Endothelial cell of umbilical vein (primary cell): ENCODE results near the gene CD247. TPM values are rescaled to one million over a fixed set of nuclear protein-coding genes. Genes with fewer than 3 reads are reported as not detected.

Source experiments
- BruUV-seq: library from RNA; stranded (reverse); fragments of 400-500 nt; replicated peaks from 2 replicates; lab custom pipeline; 2021; lab: Mats Ljungman, UMichigan
- CTCF ChIA-PET: fragments of 300-600, 350-600 bp; sonication (Branson Sonifier 250); formaldehyde crosslinking; loops from one replicate; lab custom pipeline; 2021; ENCODE audit warnings: antibody characterized with exemption, inconsistent platforms; lab: Charles Lee
- POLR2A ChIA-PET: fragments of 300-600, 350-600 bp; sonication (Branson Sonifier 250); formaldehyde crosslinking; loops from one replicate; lab custom pipeline; 2021; ENCODE audit warnings: antibody characterized with exemption, inconsistent platforms; lab: Charles Lee
- DNase-seq: peaks from one replicate; pipeline ENCODE4 v3.0.0-alpha.2; 2011; ENCODE audit warnings: low read depth, low spot score
- FAIRE-seq: peaks from 2 replicates; lab custom pipeline; 2011; peaks lifted over from hg19 to GRCh38; lab: Jason Lieb, UNC
- H2AFZ ChIP-seq: 2 replicates; pipeline ENCODE4 v1.6.0; 2012; ENCODE audit warnings: low read depth, low read length, control low read depth, inconsistent platforms
- H3K27ac ChIP-seq: 2 replicates; pipeline ENCODE4 v1.5.1; 2011; ENCODE audit warnings: low read depth, mild to moderate bottlenecking, control low read depth, low read length, moderate library complexity; ENCODE audit not compliant: insufficient read depth
- H3K27me3 ChIP-seq, 2 experiments: 2 replicates each; pipeline versions ENCODE4 v1.6.0 to v1.6.1; 2011; ENCODE audit warnings: low read length in 2 of 2, mixed read lengths in 1 of 2; ENCODE audit not compliant: control insufficient read depth in 2 of 2, insufficient read depth in 2 of 2
- H3K36me3 ChIP-seq, 2 experiments: 2 replicates in 1 of 2; 3 replicates in 1 of 2; pipeline ENCODE4 v1.5.1; 2011; ENCODE audit warnings: low read length in 2 of 2, mild to moderate bottlenecking in 1 of 2, moderate library complexity in 1 of 2; ENCODE audit not compliant: control insufficient read depth in 2 of 2, insufficient read depth in 2 of 2; ENCODE audit errors: extremely low read depth in 1 of 2
- H3K4me1 ChIP-seq: 3 replicates; pipeline ENCODE4 v1.5.1; 2011; ENCODE audit warnings: mild to moderate bottlenecking, low read length; ENCODE audit not compliant: control insufficient read depth, insufficient read depth; ENCODE audit errors: extremely low read depth
- H3K4me2 ChIP-seq: 2 replicates; pipeline ENCODE4 v1.6.1; 2011; ENCODE audit warnings: low read length, control low read depth, mixed read lengths; ENCODE audit not compliant: insufficient read depth
- H3K4me3 ChIP-seq, 3 experiments: fragments of 200-600 bp in 1 of 3; sonication (generic), shearing (Covaris generic) in 1 of 3; replicated peaks in 1 of 3; 2 replicates each; pipeline ENCODE4 v1.5.1; 2011 to 2016; ENCODE audit warnings: control low read depth in 3 of 3, low read length in 3 of 3, mild to moderate bottlenecking in 2 of 3, inconsistent platforms in 1 of 3, low read depth in 1 of 3, moderate library complexity in 1 of 3; ENCODE audit not compliant: insufficient read depth in 1 of 3
- H3K79me2 ChIP-seq: 2 replicates; pipeline ENCODE4 v1.6.0; 2012; ENCODE audit warnings: low read length, inconsistent platforms; ENCODE audit not compliant: control insufficient read depth, insufficient read depth
- H3K9ac ChIP-seq: replicated peaks from 2 replicates; pipeline ENCODE3; 2011; ENCODE audit warnings: low read length, control low read depth; ENCODE audit not compliant: insufficient read depth; ENCODE audit errors: extremely low read depth
- H3K9me1 ChIP-seq: replicated peaks from 3 replicates; pipeline ENCODE4 v1.6.0; 2011; ENCODE audit warnings: mild to moderate bottlenecking, low read length; ENCODE audit not compliant: control insufficient read depth, insufficient read depth; ENCODE audit errors: extremely low read depth
- H3K9me3 ChIP-seq: replicated peaks from 2 replicates; pipeline ENCODE4 v1.5.1; 2012; ENCODE audit warnings: low read length, inconsistent platforms; ENCODE audit not compliant: control insufficient read depth, insufficient read depth
- H4K20me1 ChIP-seq: replicated peaks from 2 replicates; pipeline ENCODE3; 2011; ENCODE audit warnings: mild to moderate bottlenecking, low read length; ENCODE audit not compliant: control insufficient read depth, insufficient read depth; ENCODE audit errors: extremely low read depth
- CTCF ChIP-seq, 2 donors: IDR thresholded peaks; 1 replicate in 1 of 2; 2 replicates in 1 of 2; pipeline ENCODE4 v1.5.1; 2011; ENCODE audit warnings: low read length in 2 of 2, mild to moderate bottlenecking in 2 of 2, moderate library complexity in 2 of 2, control low read depth in 1 of 2, inconsistent platforms in 1 of 2, low read depth in 1 of 2; ENCODE audit not compliant: insufficient read depth in 1 of 2; ENCODE audit errors: extremely low read depth in 1 of 2
- EZH2 ChIP-seq: IDR thresholded peaks from 2 replicates; pipeline ENCODE4 v1.6.1; 2012; ENCODE audit warnings: borderline replicate concordance, low read depth, mild to moderate bottlenecking, moderate library complexity, low read length, inconsistent platforms; ENCODE audit not compliant: severe bottlenecking
- FOS ChIP-seq: IDR thresholded peaks from 2 replicates; pipeline ENCODE4 v1.6.1; 2011; ENCODE audit warnings: mild to moderate bottlenecking, low read length, moderate library complexity, borderline replicate concordance; ENCODE audit not compliant: insufficient read depth
- GATA2 ChIP-seq: IDR thresholded peaks from 2 replicates; pipeline ENCODE4 v1.7.0; 2011; ENCODE audit warnings: low read depth, mild to moderate bottlenecking, moderate library complexity, mixed read lengths, low read length; ENCODE audit not compliant: insufficient read length, insufficient read depth
- JUN ChIP-seq: IDR thresholded peaks from 2 replicates; pipeline ENCODE4 v1.6.1; 2011; ENCODE audit warnings: borderline replicate concordance, low read depth; ENCODE audit not compliant: insufficient read length, insufficient read depth
- MAX ChIP-seq: IDR thresholded peaks from 2 replicates; pipeline ENCODE4 v1.6.1; 2011; ENCODE audit not compliant: insufficient read depth, insufficient read length
- MYC ChIP-seq: IDR thresholded peaks from one replicate; pipeline ENCODE4 v1.6.1; 2011; ENCODE audit warnings: mild to moderate bottlenecking, low read depth, low read length
- POLR2A ChIP-seq: IDR thresholded peaks from 2 replicates; pipeline ENCODE4 v1.6.1; 2012; ENCODE audit warnings: low read depth, mild to moderate bottlenecking, control low read depth, low read length
- POLR2AphosphoS5 ChIP-seq: IDR thresholded peaks from 2 replicates; pipeline ENCODE4 v1.6.1; 2012; ENCODE audit warnings: low read depth, mild to moderate bottlenecking, control low read depth, low read length, moderate library complexity; ENCODE audit not compliant: insufficient read depth
- dilution Hi-C: fragments of 300-500 bp; cut with MboI; formaldehyde crosslinking; loops from one replicate; pipeline ENCODE4 v1.15.0; 2019; ENCODE audit warnings: low sequenced_read_pairs; ENCODE audit not compliant: extremely low pct_ligation_motif_present
- intact Hi-C: fragments of 100-400 bp; cut with micrococcal nuclease; formaldehyde crosslinking; loops from one replicate; pipeline ENCODE4 v1.10.0; 2022
- polyA plus RNA-seq, 4 experiments: library from polyadenylated mRNA; depleted of rRNA in 3 of 4; stranded (reverse) in 3 of 4; unstranded in 1 of 4; fragments of >200 nt; gene quantifications; 2 replicates each; pipeline versions ENCODE4 v1.2.1 to v1.2.3, GENCODE V29; 2011 to 2012; ENCODE audit warnings: missing spikeins in 1 of 4
- total RNA-seq: library from RNA; stranded (reverse); gene quantifications from 2 replicates; pipeline ENCODE4 v1.2.3, GENCODE V29; 2021

Gene CD247
- total and polyA plus RNA-seq, 2 donors (not counting 3 experiments of a cell fraction or from before 2014, with no cell fraction given), result not detected

- ChIA-PET CTCF (interaction anchor here (0.8 to 7.5 kb wide), 7 partner anchors 9 to 534 kb away, joined by 3 to 162 read pairs (median 3); no protein-coding TSS in a partner anchor), POLR2A (no interaction called here)
- no peak overlapping the region for H2AFZ ChIP-seq
- no peaks in the 10 kb centered on the region for H4K20me1 ChIP-seq
- TF ChIP-seq CTCF (IDR thresholded peaks at IDR 0.05; ENCODE audit: extremely low read depth in 1 of 2, insufficient read depth in 1 of 2, low read depth in 1 of 2, low read length in 2 of 2) (no peak), MYC (no peak), GATA2 (no peak)
- intact Hi-C loops, result loop anchor here (2.0 to 10.0 kb wide), 2 partner anchors 241 to 533 kb away; no protein-coding TSS in a partner anchor
- H3K9me3 ChIP-seq, result no peaks in the 10 kb centered on the region
- no peaks in the 10 kb centered on the region for H3K4me1 ChIP-seq
- H3K4me2 ChIP-seq, result no peak overlapping the region
- no peak overlapping the region for H3K9ac ChIP-seq
- H3K27me3 ChIP-seq, result peaks cover 0 to 4% of the 10 kb centered on the region in 2 experiments
- H3K36me3 ChIP-seq, result no peaks in the 10 kb centered on the region
- no peak for DNase-seq
- H3K27ac ChIP-seq, result no peak overlapping the region
- FAIRE-seq, result no peak
- H3K4me3 ChIP-seq, result no peak overlapping the region
- no peaks in the 10 kb centered on the region for H3K79me2 ChIP-seq
- no peaks in the 10 kb centered on the region for H3K9me1 ChIP-seq
- dilution Hi-C loops, result no loop called here
- BruUV-seq, result no TSS peak
Observed at GRCh38 chr1:167443757-167444156, 74.6 kb downstream of the CD247 start.

- H2AFZ ChIP-seq, result no peak overlapping the region
- no peaks in the 10 kb centered on the region for H3K79me2 ChIP-seq
- H3K4me3 ChIP-seq, result no peak overlapping the region
- H3K4me1 ChIP-seq, result no peaks in the 10 kb centered on the region
- BruUV-seq, result no TSS peak
- ChIA-PET POLR2A (no interaction called here), CTCF (interaction anchor here (0.7 to 7.5 kb wide), 10 partner anchors 10 to 532 kb away, joined by 3 to 162 read pairs (median 3); no protein-coding TSS in a partner anchor)
- H3K27ac ChIP-seq, result no peak overlapping the region
- H3K27me3 ChIP-seq, result peaks cover 0 to 4% of the 10 kb centered on the region in 2 experiments
- dilution Hi-C loops (no loop called here), intact Hi-C loops (loop anchor here (1.0 to 10.0 kb wide), 7 partner anchors 42 to 532 kb away; partner anchors contain the start of gene POU2F1)
- no peak overlapping the region for H3K4me2 ChIP-seq
- H3K36me3 ChIP-seq, result no peaks in the 10 kb centered on the region
- no peaks in the 10 kb centered on the region for H3K9me3 ChIP-seq
- H3K9me1 ChIP-seq, result no peaks in the 10 kb centered on the region
- DNase-seq, result no peak
- H3K9ac ChIP-seq, result no peak overlapping the region
- TF ChIP-seq JUN, result no peak
- no peak for TF ChIP-seq EZH2
- TF ChIP-seq MAX, result no peak
- no peak for TF ChIP-seq CTCF (IDR thresholded peaks at IDR 0.05; ENCODE audit: extremely low read depth in 1 of 2, insufficient read depth in 1 of 2, low read depth in 1 of 2, low read length in 2 of 2)
- TF ChIP-seq POLR2AphosphoS5, result no peak
- no peak for TF ChIP-seq GATA2
- TF ChIP-seq FOS, result no peak
- TF ChIP-seq POLR2A, result no peak
- TF ChIP-seq MYC, result no peak
- no peaks in the 10 kb centered on the region for H4K20me1 ChIP-seq
- FAIRE-seq, result no peak
Observed at GRCh38 chr1:167442854-167443565, 75.3 kb downstream of the CD247 start.
